SK-N-SH (cell line): ENCODE results near the gene TGOLN2. TPM values are rescaled to one million over a fixed set of nuclear protein-coding genes. Genes with fewer than 3 reads are reported as not detected.
A peak's percentile ranks its signal among the peaks of the same experiment; 100 is the strongest.

Experiments used
- CTCF ChIA-PET: fragments of 300-600, 350-600 bp; formaldehyde crosslinking; extraction: SDS; loops from one replicate; lab custom pipeline; 2021; lab: Yijun Ruan, JAX
- POLR2A ChIA-PET: fragments of 350-600 bp; sonication (Branson Sonifier 250); formaldehyde crosslinking; extraction: SDS; loops from one replicate; lab custom pipeline; 2020; ENCODE audit warnings: antibody characterized with exemption, inconsistent platforms; lab: Yijun Ruan, JAX
- DNase-seq: peaks from one replicate; pipeline ENCODE4 v3.0.0; 2012
- H2AFZ ChIP-seq: fragments of 200-600 bp; sonication (generic); 2 replicates; pipeline ENCODE4 v1.8.1; 2016; ENCODE audit warnings: antibody characterized with exemption, mild to moderate bottlenecking, low read depth
- H3F3A ChIP-seq: fragments of 200-600 bp; sonication (generic); replicated peaks from 2 replicates; pipeline ENCODE3; 2016; ENCODE audit warnings: antibody characterized with exemption, mild to moderate bottlenecking; ENCODE audit not compliant: insufficient read depth
- H3K27ac ChIP-seq, 2 experiments: fragments of 200-500 bp in 1 of 2; fragments of 200-600 bp in 1 of 2; sonication (Bioruptor generic) in 1 of 2; sonication (generic), shearing (Covaris generic) in 1 of 2; 2 replicates each; pipeline versions ENCODE4 v1.5.1 to v1.6.1; 2014 to 2016; ENCODE audit warnings: low read depth in 2 of 2, inconsistent platforms in 1 of 2, low read length in 1 of 2, mild to moderate bottlenecking in 1 of 2, mixed read lengths in 1 of 2
- H3K27me3 ChIP-seq: fragments of 200-600 bp; sonication (generic), shearing (Covaris generic); 2 replicates; pipeline ENCODE4 v1.6.1; 2016; ENCODE audit warnings: mixed run types; ENCODE audit not compliant: insufficient read depth
- H3K36me3 ChIP-seq, 2 experiments: fragments of 200-500 bp in 1 of 2; fragments of 200-600 bp in 1 of 2; sonication (Bioruptor generic) in 1 of 2; sonication (generic) in 1 of 2; replicated peaks in 1 of 2; 2 replicates each; pipeline versions ENCODE3 to v1.5.1; 2014 to 2016; ENCODE audit warnings: low read length in 1 of 2, mild to moderate bottlenecking in 1 of 2; ENCODE audit not compliant: insufficient read depth in 2 of 2, control insufficient read depth in 1 of 2
- H3K4me1 ChIP-seq, 2 experiments: fragments of 200-500 bp in 1 of 2; fragments of 200-600 bp in 1 of 2; sonication (Bioruptor generic) in 1 of 2; sonication (generic), shearing (Covaris generic) in 1 of 2; 2 replicates each; pipeline versions ENCODE4 v1.5.1 to v1.6.1; 2014 to 2016; ENCODE audit warnings: low read depth in 1 of 2, low read length in 1 of 2, mixed run types in 1 of 2; ENCODE audit not compliant: insufficient read depth in 2 of 2, control insufficient read depth in 1 of 2
- H3K4me2 ChIP-seq: fragments of 200-600 bp; sonication (generic), shearing (Covaris generic); 2 replicates; pipeline ENCODE4 v1.6.1; 2017; ENCODE audit warnings: mixed run types
- H3K4me3 ChIP-seq, 2 experiments: fragments of 200-500 bp in 1 of 2; fragments of 200-600 bp in 1 of 2; sonication (Bioruptor generic) in 1 of 2; sonication (generic), shearing (Covaris generic) in 1 of 2; 2 replicates each; pipeline versions ENCODE4 v1.5.1 to v1.8.1; 2014 to 2016; ENCODE audit warnings: low read depth in 2 of 2, inconsistent platforms in 1 of 2, low read length in 1 of 2, mild to moderate bottlenecking in 1 of 2, mixed read lengths in 1 of 2, moderate library complexity in 1 of 2
- H3K79me2 ChIP-seq: fragments of 200-600 bp; sonication (generic); 2 replicates; pipeline ENCODE4 v1.8.1; 2017; ENCODE audit warnings: mild to moderate bottlenecking; ENCODE audit not compliant: insufficient read depth
- H3K9ac ChIP-seq: fragments of 200-600 bp; sonication (generic); 2 replicates; pipeline ENCODE4 v1.6.1; 2017; ENCODE audit warnings: mixed run types
- H3K9me2 ChIP-seq: fragments of 200-600 bp; sonication (generic); 2 replicates; pipeline ENCODE4 v1.6.1; 2017; ENCODE audit warnings: mixed run types
- H3K9me3 ChIP-seq: fragments of 200-600 bp; sonication (generic); 2 replicates; pipeline ENCODE4 v1.6.1; 2017; ENCODE audit warnings: mixed run types, mild to moderate bottlenecking, moderate library complexity
- H4K20me1 ChIP-seq: fragments of 200-600 bp; sonication (generic); 2 replicates; pipeline ENCODE4 v1.6.1; 2017; ENCODE audit warnings: mild to moderate bottlenecking, mixed run types; ENCODE audit not compliant: insufficient read depth
- CHD2 ChIP-seq: fragments of 150-350 bp; IDR thresholded peaks from 2 replicates; pipeline ENCODE4 v1.6.1; 2018; ENCODE audit warnings: low read length; ENCODE audit not compliant: partially characterized antibody
- CTCF ChIP-seq: fragments of 200-600 bp; sonication (generic); IDR thresholded peaks from 2 replicates; pipeline ENCODE4 v1.6.1; 2017; ENCODE audit warnings: antibody characterized with exemption, mild to moderate bottlenecking, moderate library complexity
- EP300 ChIP-seq, 2 experiments: IDR thresholded peaks; 2 replicates each; pipeline versions ENCODE4 v1.4.0 to v1.6.1; 2012; ENCODE audit warnings: borderline replicate concordance in 1 of 2, low read depth in 1 of 2, low read length in 1 of 2
- EZH2phosphoT487 ChIP-seq: fragments of 200-600 bp; sonication (generic); IDR thresholded peaks from 2 replicates; pipeline ENCODE4 v1.6.1; 2017; ENCODE audit warnings: low read depth, mixed run types, mild to moderate bottlenecking, antibody characterized with exemption, moderate library complexity, borderline replicate concordance
- IRF3 ChIP-seq: fragments of 150-350 bp; IDR thresholded peaks from 2 replicates; pipeline ENCODE4 v1.6.1; 2016; ENCODE audit warnings: mild to moderate bottlenecking, low read depth, low read length
- NFIC ChIP-seq: IDR thresholded peaks from 2 replicates; pipeline ENCODE4 v1.4.0; 2012; ENCODE audit warnings: borderline replicate concordance
- NRF1 ChIP-seq: IDR thresholded peaks from 2 replicates; pipeline ENCODE4 v1.6.1; 2012; ENCODE audit warnings: low read depth, mild to moderate bottlenecking, low read length
- RAD21 ChIP-seq: IDR thresholded peaks from 2 replicates; pipeline ENCODE4 v1.6.1; 2012; ENCODE audit warnings: mild to moderate bottlenecking, low read length
- SMC3 ChIP-seq: IDR thresholded peaks from 2 replicates; pipeline ENCODE4 v1.6.1; 2012; ENCODE audit warnings: low read depth, low read length, improper control_type of control experiment
- USF1 ChIP-seq: IDR thresholded peaks from 2 replicates; pipeline ENCODE4 v1.4.0; 2012; ENCODE audit warnings: low read depth, borderline replicate concordance
- YY1 ChIP-seq: IDR thresholded peaks from 2 replicates; pipeline ENCODE4 v1.4.0; 2012; ENCODE audit warnings: low read depth, mild to moderate bottlenecking
- WGBS: methylation state at CpG from one replicate; pipeline ENCODE4 v1.1.6; 2017; ENCODE audit warnings: low lambda C conversion rate; 5-methylcytosine and 5-hydroxymethylcytosine counted together
- polyA plus RNA-seq, 3 experiments: library from polyadenylated mRNA; depleted of rRNA; stranded (reverse); fragments of >200 nt; gene quantifications; 2 replicates each; pipeline ENCODE4 v1.2.3, GENCODE V29; 2012

Gene TGOLN2
- polyA plus RNA-seq, 1 of the 3 experiments (the other 2 are of a cell fraction), result 138 TPM

- no peak for TF ChIP-seq EP300 (IDR thresholded peaks at IDR 0.05; ENCODE audit: borderline replicate concordance in 1 of 2, low read depth in 1 of 2, low read length in 1 of 2)
- no peak for TF ChIP-seq CTCF
- TF ChIP-seq IRF3, result no peak
- no peak for TF ChIP-seq USF1
- no peak for TF ChIP-seq EZH2phosphoT487
- peak; percentile 99 for TF ChIP-seq NFIC
- no peak for TF ChIP-seq SMC3
These were observed 53.8 kb downstream of the TGOLN2 start (continued) for GRCh38 chr2:85273738-85274731.

GRCh38 chr2:85272357-85272756 is 55.4 kb downstream of the TGOLN2 start:
- Histone ChIP-seq H3K27me3 (no peaks in the 10 kb centered on the region), H3K9ac (no peak overlapping the region), H2AFZ (no peak overlapping the region), H3K79me2 (no peaks in the 10 kb centered on the region), H3F3A (no peaks in the 10 kb centered on the region), H4K20me1 (peaks cover 9% of the 10 kb centered on the region), H3K4me2 (no peak overlapping the region), H3K36me3 (no peaks in the 10 kb centered on the region), H3K9me3 (no peaks in the 10 kb centered on the region)
- WGBS, result 95% methylated on average over 6 of the region's 6 CpGs
- DNase-seq, result no peak
- TF ChIP-seq NRF1 (no peak), YY1 (no peak), CHD2 (no peak), RAD21 (no peak)
- TF ChIP-seq, all 33 proteins: peak for 0
- ChIA-PET CTCF (interaction anchor here (1.0 to 3.5 kb wide), 6 partner anchors 13 to 206 kb away, joined by 3 to 25 read pairs (median 12); no protein-coding TSS in a partner anchor), POLR2A (no interaction called here)
- H3K27ac ChIP-seq, result no peak overlapping the region
- H3K4me1 ChIP-seq, result peaks cover 5 to 25% of the 10 kb centered on the region in 2 experiments; a peak in 3 of 4 replicates
- no peaks in the 10 kb centered on the region for H3K9me2 ChIP-seq
- H3K4me3 ChIP-seq, result no peak overlapping the region
